ENCODE measurements around the gene L3MBTL4.
"Not testable (repeated sequence)": the region's sequence is repeated elsewhere in the genome, so short reads cannot be mapped to it uniquely, and the experiment has no call there.

Gene L3MBTL4

GRCh38 chr18:6315517-6316331, 99.0 kb downstream of the L3MBTL4 start:
- in situ Hi-C loops (cut with MboI; ENCODE audit: low sequenced_read_pairs), result no loop called here

GRCh38 chr18:6313415-6313814, 101.3 kb downstream of the L3MBTL4 start:
- in situ Hi-C loops (cut with MboI; ENCODE audit: low sequenced_read_pairs), result no loop called here

- in situ Hi-C loops (cut with MboI; ENCODE audit: low sequenced_read_pairs), result no loop called here
Observed at GRCh38 chr18:6311456-6312215, 103.1 kb downstream of the L3MBTL4 start.

- in situ Hi-C loops (cut with MboI; ENCODE audit: low sequenced_read_pairs), result no loop called here
Observed at GRCh38 chr18:6310714-6311113, 104.0 kb downstream of the L3MBTL4 start.

GRCh38 chr18:6297875-6298274, 116.8 kb downstream of the L3MBTL4 start:
- in situ Hi-C loops (cut with MboI; ENCODE audit: low sequenced_read_pairs), result no loop called here

GRCh38 chr18:6294148-6294784, 120.4 kb downstream of the L3MBTL4 start:
- in situ Hi-C loops (cut with MboI; ENCODE audit: low sequenced_read_pairs), result no loop called here

GRCh38 chr18:6289843-6290242, 124.9 kb downstream of the L3MBTL4 start:
- in situ Hi-C loops (cut with MboI; ENCODE audit: low sequenced_read_pairs), result no loop called here

- in situ Hi-C loops (cut with MboI; ENCODE audit: low sequenced_read_pairs), result no loop called here
Observed at GRCh38 chr18:6286585-6286984, 128.1 kb downstream of the L3MBTL4 start.

- in situ Hi-C loops (cut with MboI; ENCODE audit: low sequenced_read_pairs), result no loop called here
Observed at GRCh38 chr18:6284761-6285160, 129.9 kb downstream of the L3MBTL4 start.

GRCh38 chr18:6284300-6284699, 130.4 kb downstream of the L3MBTL4 start:
- in situ Hi-C loops (cut with MboI; ENCODE audit: low sequenced_read_pairs), result no loop called here

- in situ Hi-C loops (cut with MboI; ENCODE audit: low sequenced_read_pairs), result no loop called here
Observed at GRCh38 chr18:6281874-6282273, 132.8 kb downstream of the L3MBTL4 start.

- in situ Hi-C loops (cut with MboI; ENCODE audit: low sequenced_read_pairs), result no loop called here
Observed at GRCh38 chr18:6280211-6280743, 134.4 kb downstream of the L3MBTL4 start.

- in situ Hi-C loops (cut with MboI; ENCODE audit: low sequenced_read_pairs), result no loop called here
Observed at GRCh38 chr18:6279308-6279707, 135.4 kb downstream of the L3MBTL4 start.

GRCh38 chr18:6273423-6273822, 141.3 kb downstream of the L3MBTL4 start:
- in situ Hi-C loops (cut with MboI; ENCODE audit: low sequenced_read_pairs), result no loop called here

GRCh38 chr18:6272144-6272543, 142.6 kb downstream of the L3MBTL4 start:
- in situ Hi-C loops (cut with MboI; ENCODE audit: low sequenced_read_pairs), result not testable (repeated sequence)

- in situ Hi-C loops (cut with MboI; ENCODE audit: low sequenced_read_pairs), result no loop called here
Observed at GRCh38 chr18:6271585-6271984, 143.1 kb downstream of the L3MBTL4 start.

GRCh38 chr18:6270771-6271216, 143.9 kb downstream of the L3MBTL4 start:
- in situ Hi-C loops (cut with MboI; ENCODE audit: low sequenced_read_pairs), result no loop called here

- in situ Hi-C loops (cut with MboI; ENCODE audit: low sequenced_read_pairs), result no loop called here
Observed at GRCh38 chr18:6269660-6270332, 144.9 kb downstream of the L3MBTL4 start.

GRCh38 chr18:6266212-6266611, 148.5 kb downstream of the L3MBTL4 start:
- in situ Hi-C loops (cut with MboI; ENCODE audit: low sequenced_read_pairs), result no loop called here

GRCh38 chr18:6261938-6262337, 152.8 kb downstream of the L3MBTL4 start:
- in situ Hi-C loops (cut with MboI; ENCODE audit: low sequenced_read_pairs), result no loop called here

- in situ Hi-C loops (cut with MboI; ENCODE audit: low sequenced_read_pairs), result not testable (repeated sequence)
Observed at GRCh38 chr18:6259324-6259723, 155.4 kb downstream of the L3MBTL4 start.
